ENCODE results near the gene ONECUT3.
"Not testable (repeated sequence)": the region's sequence is repeated elsewhere in the genome, so short reads cannot be mapped to it uniquely, and the experiment has no call there.

Gene ONECUT3

DNA sequence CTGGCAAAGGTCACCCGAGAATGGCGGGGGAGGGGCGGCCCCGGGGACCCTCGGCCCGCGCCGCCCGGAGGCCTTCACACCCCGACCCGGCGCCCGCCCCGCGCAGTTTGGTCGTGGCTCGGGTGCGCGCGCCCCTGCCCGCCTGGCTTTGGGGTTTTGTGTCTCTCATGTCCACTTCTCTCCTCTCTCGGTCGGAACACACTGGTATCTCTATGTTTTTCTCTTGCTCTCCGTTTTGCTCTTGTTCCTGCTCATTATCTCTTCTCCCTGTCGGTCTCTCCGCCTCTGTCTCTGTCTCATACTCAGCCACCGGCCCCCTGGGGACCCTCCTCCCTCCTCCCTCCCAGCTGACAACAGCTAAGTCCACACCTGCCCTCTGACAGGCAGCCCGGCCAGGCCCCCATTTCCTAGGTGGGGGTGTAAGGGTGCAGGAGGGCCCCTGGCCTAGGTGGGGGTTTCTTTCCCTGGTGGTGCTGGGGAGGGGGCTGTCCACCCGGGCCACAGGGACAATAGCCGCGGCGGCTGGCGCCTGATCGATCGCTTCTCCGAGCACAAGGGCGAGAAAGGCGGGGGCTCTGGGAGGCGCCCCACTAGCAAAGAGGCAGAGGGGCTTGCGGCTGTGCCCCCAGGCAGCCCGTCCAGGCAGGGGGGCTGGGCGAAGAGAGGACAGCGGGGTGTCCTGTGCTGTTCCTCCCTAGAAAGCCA is 2.3 kb downstream of the ONECUT3 start:
- no peak for DNase-seq (ENCODE audit: low spot score)

DNA sequence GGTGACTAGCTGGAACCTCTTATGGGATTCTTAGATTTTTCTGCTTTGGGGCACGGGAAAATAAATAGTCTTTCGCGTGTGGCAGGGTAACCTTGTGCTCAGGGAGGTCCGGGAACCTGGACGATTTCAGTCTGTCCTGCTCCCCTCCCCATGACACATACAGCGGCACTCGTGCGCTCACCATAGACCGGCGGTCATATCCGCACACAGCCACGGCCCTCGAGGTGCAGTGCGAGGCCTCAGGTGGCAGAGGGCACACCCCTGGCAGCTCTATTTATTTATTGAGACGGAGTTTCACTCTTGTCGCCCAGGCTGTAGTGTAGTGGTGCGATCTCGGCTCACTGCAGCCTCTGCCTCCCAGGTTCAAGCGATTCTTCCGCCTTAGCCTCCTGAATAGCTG is 3.0 kb downstream of the ONECUT3 start:
- no peak for DNase-seq (ENCODE audit: low spot score)

DNA sequence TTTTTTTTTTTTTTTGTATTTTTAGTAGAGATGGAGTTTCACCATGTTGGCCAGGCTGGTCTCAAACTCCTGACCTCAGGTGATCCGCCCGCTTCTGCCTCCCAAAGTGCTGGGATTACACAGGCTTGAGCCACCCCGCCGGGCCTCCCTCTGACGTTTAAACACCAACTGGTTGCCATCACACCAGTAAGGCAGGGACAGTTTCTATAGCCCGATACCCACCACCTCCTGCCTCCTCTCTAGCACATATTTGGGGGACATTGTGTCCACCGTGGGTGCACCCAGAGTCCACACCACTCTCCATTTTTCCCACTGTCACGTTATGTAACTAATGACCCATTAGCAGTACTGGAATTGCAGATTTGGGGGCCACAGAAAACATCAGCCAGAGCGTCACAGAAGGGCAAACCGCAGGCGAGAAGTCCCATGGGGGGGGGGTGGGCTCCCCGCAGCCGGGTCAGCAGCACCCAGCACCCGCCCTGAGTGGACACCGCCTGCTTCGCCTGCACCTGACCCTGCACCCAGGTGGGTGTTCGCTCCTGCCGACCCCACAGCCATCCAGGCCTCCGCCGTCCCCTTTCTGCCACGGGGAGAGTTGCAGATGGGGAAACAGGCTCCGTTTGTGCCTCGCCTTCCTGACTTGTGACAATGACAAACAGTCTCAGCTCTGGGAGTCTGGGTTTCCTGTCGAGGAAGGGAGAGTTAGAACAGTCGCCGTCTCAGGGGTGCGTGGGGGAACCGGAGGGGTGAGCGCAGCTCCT is 3.6 kb downstream of the ONECUT3 start:
- no peak for DNase-seq (ENCODE audit: low spot score)

GRCh38 chr19:1757468-1758230 is 4.3 kb downstream of the ONECUT3 start:
- no peak for DNase-seq (ENCODE audit: low spot score)

DNA sequence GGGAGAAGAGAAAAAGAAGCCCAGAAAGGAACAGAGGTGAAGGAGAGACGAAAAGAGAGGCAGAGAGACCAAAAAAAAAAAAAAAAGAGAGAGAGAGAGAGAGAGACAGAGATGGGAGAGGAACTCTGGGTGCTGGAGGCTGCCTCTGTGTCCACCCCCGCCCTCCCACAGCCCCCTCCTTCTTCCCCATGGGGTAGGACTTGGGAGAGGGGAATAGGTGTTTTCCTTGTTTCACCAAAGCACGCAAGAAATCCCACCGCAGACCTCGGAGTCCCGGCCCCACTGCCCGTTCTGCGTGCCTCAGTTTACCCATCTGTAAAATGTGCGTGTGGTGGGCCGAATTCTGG is 4.9 kb downstream of the ONECUT3 start:
- no peak for DNase-seq (ENCODE audit: low spot score)

DNA sequence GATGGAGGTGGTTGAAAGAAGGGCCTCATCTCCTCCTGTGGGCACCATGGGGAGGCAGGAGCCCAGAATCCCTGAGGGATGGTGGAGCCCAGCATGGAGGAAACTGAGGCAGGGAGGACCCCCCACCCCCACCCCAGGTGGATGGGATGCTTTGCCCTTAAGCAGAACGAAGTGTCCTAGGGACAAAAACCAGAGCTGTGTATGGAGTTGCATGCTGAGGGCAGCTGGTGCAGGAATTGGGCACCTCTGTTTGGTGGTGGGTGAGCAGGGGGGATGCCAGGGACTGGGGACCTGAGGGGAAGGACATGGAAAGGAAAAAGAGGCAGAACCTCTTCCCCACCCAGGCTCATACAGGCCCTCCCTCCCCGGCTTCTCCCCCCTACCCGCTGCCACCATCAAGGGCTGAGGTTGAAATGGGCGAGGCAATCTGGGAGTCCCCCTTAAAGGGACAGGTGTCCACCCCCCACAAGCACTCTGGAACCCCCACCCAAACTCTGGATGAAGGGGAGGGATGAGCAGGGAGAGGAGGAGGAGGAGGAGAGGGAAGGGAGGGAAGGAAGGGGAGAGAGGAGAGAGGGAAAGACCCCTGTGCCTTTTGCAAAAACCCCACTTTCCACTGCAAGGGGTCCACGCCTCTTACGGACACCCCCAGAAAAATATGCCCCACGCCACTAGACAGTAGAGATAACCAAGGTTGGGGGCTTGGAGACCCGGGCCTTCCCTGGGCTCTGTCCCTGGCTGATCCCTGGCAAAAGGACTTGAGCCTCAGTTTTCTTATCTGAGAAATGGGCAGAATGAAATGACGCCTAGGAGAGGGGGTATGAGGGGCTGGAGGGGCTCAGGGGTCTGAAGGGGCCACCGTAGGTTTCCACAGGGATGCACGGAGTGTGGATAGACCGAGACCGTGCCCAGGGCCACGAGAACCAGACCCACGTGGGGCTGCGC is 5.9 kb downstream of the ONECUT3 start:
- DNase-seq (ENCODE audit: low spot score), result no peak

DNA sequence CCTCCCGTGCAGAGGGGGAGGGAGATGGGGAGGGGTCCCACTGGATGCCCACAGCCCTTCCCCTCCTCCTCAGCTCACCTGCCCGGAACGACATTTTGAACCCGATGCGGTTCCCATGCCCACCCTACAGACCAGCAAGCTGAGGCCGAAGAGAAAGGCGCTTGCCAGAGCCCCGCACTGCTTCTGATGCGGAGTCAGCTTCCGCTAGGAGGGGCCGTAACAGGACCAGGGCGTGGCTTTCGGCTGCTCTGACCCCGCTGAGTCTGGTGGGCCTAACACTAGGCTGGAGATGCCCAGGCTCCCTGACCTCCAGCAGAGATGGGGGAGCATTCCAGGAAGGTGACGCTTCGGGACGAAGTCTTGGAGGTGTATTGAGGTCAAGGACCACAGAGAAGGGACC is 6.7 kb downstream of the ONECUT3 start:
- no peak for DNase-seq (ENCODE audit: low spot score)

- DNase-seq (ENCODE audit: low spot score), result not testable (repeated sequence)
Observed at GRCh38 chr19:1760786-1761527, 7.7 kb downstream of the ONECUT3 start.

DNA sequence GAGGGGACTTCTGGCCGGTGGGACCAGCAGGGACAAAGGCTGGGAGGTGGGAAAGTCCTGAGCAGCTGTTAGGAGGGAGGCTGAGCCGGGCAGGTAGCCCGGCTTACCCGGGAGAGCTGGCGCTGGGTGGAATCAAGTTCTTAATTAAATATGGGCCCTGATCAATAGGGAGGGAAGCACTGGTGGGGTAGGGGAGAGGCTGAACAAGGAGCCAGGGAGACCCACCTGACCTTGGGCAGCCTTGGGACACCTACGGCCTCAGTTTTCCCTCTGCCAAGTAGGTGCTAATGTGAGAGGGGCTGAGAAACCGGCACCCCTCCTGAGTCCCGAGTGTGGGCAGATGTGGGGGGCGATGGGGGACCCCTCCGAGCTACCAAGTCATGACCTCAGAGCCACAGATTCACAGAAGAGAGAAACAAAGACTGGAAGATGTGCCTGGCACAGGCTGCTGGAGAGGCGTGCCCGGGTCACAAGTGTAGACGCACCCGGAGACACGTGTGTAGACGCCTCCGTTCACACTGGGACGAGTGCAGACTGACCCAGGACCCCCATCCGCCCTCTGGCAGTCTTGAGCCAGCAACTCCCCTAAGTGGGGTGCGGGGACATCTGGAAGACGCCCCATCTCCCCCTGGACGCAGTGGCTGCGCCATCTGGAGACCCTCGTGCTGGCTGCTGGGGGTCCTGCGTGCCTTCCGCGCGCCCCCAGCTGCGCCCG is 8.4 kb downstream of the ONECUT3 start:
- no peak for DNase-seq (ENCODE audit: low spot score)

DNA sequence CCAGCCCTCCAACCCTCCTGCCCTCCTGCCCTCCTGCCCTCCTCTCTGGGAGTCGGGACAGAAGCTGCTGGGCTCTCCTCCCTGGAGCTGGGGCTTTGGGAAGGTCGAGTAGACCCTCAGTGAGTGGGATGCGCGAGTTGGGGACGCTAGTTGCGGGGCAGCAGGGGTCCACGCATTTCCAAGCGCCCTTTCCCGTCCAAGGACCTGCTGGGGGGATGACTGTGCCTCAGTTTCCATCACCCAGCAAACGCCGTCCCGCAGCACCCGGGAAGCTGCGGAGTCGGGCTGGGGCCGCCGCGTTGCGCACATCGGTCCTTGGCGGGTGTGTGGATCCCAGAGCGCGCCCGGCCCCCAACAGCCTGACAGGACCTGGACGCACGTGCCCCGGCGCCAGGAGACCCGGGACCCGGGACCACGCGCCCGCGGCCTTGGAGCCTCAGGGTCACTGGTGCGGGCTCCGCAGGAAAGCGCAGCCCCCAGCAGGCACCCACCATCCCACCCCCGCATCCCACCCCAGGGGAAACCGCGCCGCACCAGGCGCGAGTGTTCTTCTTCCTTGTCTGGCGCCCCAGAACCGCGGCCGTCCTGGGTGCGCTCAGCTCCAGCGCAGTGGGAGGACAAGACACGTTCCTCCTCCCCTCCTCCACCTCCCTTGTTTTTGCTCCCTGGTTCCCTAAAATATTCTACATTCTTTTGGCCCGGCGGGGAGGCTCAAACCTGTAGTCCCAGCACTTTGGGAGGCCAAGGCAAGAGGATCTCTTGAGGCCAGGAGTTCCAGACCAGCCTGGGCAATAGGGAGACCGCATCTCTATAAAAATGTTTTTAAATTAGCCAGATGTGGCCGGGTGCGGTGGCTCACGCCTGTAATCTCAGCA is 9.2 kb downstream of the ONECUT3 start:
- DNase-seq (ENCODE audit: low spot score), result no peak

GRCh38 chr19:1763648-1764639 is 10.6 kb downstream of the ONECUT3 start:
- no peak for DNase-seq (ENCODE audit: low spot score)

DNA sequence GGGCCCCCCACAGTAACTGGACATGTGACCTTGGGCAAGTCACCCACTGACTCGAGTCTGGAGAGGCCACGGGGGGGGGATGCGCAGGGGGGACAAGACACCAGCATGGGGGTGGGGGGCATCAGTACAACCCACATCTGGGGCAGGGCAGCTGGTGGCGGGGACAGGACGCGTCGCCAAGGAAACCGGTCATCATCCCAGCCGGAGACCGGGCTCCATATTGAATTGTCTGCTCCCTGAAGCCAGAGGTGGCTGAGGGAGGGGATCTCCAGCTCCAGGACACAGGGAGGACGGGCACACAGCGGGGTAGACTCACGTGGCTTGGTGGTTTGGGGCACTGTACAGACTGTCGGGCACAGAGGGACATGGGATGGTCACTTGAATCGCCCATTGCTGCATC is 11.4 kb downstream of the ONECUT3 start:
- no peak for DNase-seq (ENCODE audit: low spot score)

GRCh38 chr19:1765232-1765903 is 12.1 kb downstream of the ONECUT3 start:
- no peak for DNase-seq (ENCODE audit: low spot score)

- DNase-seq (ENCODE audit: low spot score), result no peak
Observed at GRCh38 chr19:1765904-1766799, 12.8 kb downstream of the ONECUT3 start.

DNA sequence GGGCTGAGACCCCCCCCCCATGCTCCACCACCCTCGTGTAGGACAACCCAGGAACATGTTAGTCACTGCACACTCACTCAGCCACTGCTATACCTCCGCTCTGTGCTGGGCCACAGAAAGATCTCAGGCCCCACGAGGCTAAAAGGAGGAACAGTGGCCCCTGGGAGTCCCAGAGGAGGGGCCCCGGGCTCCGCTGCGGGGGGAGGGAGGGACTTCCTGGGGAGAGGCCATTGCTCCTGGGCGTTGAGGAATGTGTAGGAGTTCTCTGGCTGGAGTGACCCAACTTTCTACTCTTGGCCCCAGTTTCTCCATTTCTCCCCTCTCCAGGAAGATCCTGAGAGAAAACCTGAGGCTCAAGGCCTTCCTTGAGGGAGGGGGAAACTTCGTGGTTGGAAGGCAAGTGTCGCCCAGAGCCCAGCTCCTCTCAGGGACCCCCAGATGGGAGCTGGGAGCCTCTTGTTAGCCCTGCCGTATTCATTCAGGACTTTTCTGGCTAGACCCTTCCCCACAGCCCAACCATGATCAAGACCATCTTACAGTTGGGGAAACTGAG is 13.6 kb downstream of the ONECUT3 start:
- DNase-seq (ENCODE audit: low spot score), result no peak

- DNase-seq (ENCODE audit: low spot score), result peak; percentile 91
Observed at GRCh38 chr19:1767464-1767933, 14.2 kb downstream of the ONECUT3 start.
